ENCODE results near the gene CNKSR1.
"Not testable (repeated sequence)": the region's sequence is repeated elsewhere in the genome, so short reads cannot be mapped to it uniquely, and the experiment has no call there.

Gene CNKSR1

DNA sequence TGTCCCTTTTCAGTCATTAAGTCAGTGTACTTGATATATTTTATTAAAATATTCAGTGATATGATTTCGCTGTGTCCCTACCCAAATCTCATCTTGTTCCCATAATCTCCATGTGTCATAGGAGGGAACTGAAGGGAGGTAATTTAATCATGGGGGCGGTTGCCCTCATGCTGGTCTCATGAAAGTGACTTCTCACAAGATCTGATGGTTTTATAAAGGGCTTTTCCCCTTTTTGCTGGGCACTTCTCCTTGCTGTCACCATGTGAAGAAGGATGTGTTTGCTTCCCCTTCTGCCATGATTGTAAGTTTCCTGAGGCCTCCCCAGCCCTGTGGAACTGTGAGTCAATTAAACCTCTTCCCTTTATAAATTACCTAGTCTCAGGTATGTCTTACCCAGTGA, 53.4 kb downstream of the CNKSR1 start:
- not testable (repeated sequence) for DNase-seq (ENCODE audit: low spot score)

DNA sequence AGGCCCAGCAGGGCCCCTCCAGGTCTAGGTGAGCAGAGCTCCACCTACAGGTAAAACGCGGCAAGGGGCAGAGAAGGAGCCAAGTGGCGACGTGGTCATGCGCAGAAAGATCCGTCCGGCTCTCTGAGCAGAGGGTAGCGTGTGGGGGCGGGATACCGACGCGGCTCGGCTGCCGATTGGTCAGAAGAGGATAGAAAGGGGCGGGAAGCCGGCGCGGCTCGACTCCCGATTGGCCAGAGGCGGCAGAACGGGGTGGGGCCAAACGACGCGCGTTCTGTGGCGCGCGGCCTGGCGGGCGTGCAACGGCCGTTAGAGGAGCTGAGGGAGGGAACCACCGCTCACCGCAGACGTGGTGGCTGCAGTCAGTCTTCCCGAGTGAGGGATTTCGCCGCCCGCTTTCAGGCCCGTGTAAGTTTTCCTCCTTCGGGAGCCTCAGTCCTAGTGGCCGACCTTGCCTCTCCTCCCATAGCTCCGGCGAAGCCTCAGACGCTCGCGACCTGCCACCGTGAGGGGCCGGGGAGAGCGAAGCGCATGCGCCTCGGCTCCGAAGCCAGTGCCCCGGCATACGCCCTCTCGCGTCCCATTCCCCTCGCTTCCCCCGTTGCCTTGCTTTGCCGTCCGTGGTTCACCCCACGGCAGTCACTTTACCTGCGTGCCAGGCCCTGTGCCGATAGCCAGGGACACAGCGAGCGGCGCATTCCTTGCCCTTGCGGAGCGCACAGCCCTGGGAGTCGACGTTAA, 56.8 kb downstream of the CNKSR1 start, which contains the start of gene CEP85:
CEP85 (plus strand) TSS at position 298 of the 741 bp plus-strand sequence. CDS start 5,584 bp downstream, outside the sequence.
- DNase-seq (ENCODE audit: low spot score) = peak; percentile 100

DNA sequence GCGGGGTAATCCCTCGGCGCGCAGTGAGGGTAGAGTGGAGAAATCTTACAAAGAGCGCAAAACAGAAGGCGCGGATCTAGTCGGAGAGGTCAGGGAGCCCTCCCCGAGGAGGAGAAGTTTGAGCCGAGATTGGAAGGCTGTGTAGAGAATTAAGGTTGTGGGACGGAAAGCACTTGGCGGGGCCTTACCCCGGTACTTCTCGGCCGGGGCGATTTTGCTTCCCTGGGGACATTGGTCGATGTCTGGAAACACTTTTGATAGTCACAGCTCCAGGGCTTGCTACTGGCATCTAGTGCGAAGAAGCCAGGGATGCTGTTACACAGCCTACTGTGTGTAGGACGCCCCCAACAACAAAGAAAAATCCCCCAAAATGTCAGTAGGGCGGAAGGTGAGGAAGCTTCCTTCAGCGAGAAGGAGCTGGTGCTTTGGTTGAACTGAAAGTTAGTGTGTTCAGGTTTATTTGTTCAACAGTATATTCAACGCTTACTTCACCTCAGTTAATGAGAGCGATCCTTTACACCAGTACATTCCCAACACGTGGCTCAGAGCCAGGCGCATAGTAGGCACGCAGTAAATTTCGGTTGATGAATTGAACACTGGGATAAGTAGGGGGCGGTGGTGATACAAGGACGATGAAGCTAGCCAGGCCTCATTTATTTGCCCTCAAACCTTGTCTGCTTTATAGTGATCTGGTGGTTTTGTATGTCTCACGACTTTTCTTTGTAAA, 57.5 kb downstream of the CNKSR1 start:
- DNase-seq (ENCODE audit: low spot score) = peak; percentile 24

DNA sequence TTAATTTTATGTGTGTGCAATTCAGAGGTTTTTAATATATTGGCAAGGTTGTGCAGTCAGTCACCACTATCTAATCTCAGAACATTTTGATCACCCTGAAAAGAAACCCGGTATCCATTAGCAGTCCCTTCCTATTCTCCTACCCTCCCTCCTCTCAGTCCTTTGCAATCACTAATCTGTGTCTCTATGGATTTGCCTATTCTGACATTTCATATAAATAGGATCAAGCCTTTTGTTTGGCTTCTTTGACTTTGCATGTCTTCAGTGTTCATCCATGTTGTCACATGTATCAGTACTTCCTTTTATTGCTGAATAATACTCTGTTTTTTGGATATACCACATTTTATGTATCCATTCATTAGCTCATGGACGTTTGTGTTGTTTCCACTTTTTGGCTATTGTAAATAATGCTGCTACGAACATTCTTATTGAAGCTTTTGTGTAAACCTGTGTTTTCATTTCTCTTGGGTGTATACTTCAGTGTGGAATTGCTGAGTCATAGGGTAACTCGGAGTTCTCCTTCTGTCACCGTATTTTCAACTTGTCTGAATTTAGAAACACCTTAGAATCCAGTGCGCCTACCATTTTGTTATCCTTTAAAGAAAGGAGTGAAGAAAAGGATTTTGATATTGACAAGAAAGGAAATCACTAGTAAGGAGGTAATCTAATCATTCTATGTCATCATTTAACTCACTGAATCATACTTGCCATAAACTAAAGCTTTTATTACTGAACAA, 60.1 kb downstream of the CNKSR1 start:
- no peak for DNase-seq (ENCODE audit: low spot score)
